GM12878 (cell line): ENCODE results near the gene RUNX3.

ENCODE experiments used
- CBX5 ChIP-seq: sonication (generic); IDR thresholded peaks from 2 replicates; pipeline ENCODE4 v1.6.1; 2016; ENCODE audit warnings: low read depth, moderate library complexity, mild to moderate bottlenecking, inconsistent platforms
- CEBPB ChIP-seq, 2 experiments: fragments of 150-350 bp in 1 of 2; IDR thresholded peaks; 2 replicates each; pipeline ENCODE4 v1.6.1; 2012 to 2014; ENCODE audit warnings: low read depth in 2 of 2, low read length in 2 of 2, borderline replicate concordance in 1 of 2, inconsistent platforms in 1 of 2
- POLR2AphosphoS5 ChIP-seq: IDR thresholded peaks from 2 replicates; pipeline ENCODE4 v1.6.1; 2011; ENCODE audit warnings: mild to moderate bottlenecking, low read length, inconsistent platforms
- SRF ChIP-seq, 2 experiments: IDR thresholded peaks; 2 replicates each; pipeline ENCODE4 v1.6.1; 2011; ENCODE audit warnings: low read depth in 2 of 2, low read length in 2 of 2, mild to moderate bottlenecking in 1 of 2, moderate library complexity in 1 of 2
- TF ChIP-seq, protein P1 (sequence below): IDR thresholded peaks from 2 replicates; pipeline ENCODE4 v1.6.1; 2011; ENCODE audit warnings: low read depth, low read length, improper control_type of control experiment, borderline replicate concordance
- TF ChIP-seq, protein P2 (sequence below), 3 experiments: IDR thresholded peaks in 2 of 3; conservative IDR thresholded peaks in 1 of 3; 2 replicates each; pipeline ENCODE4 v1.5.1; 2011; ENCODE audit warnings: low read depth in 3 of 3, low read length in 3 of 3, mild to moderate bottlenecking in 3 of 3, control low read depth in 2 of 3, moderate library complexity in 2 of 3, inconsistent platforms in 1 of 3, mixed read lengths in 1 of 3; ENCODE audit not compliant: control insufficient read depth in 2 of 3, insufficient read depth in 1 of 3; ENCODE audit errors: extremely low read depth in 1 of 3

DNA sequence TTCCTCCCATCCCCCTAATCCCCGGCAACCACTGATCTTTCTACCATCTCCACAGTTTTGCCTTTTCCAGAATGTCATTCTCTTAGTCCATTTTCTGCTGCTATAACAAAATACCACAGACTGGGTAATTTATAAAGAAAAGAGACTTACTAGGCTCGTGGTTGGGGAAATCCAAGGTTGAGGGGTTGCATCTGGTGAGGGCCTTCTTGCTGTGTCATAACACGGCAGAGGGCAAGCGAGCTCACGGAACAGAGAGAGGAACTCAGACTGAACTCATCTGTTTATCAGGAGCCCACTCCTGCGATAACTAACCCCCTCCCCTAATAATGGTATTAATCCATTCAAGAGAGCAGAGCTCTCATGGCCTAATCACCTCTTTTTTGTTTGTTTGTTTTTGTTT, 52.0 kb downstream of the RUNX3 start:
- TF ChIP-seq CEBPB (IDR thresholded peaks at IDR 0.05; ENCODE audit: borderline replicate concordance in 1 of 2, low read depth in 2 of 2, low read length in 2 of 2) (no peak), POLR2AphosphoS5 (no peak), SRF (IDR thresholded peaks at IDR 0.05; ENCODE audit: low read depth in 2 of 2, low read length in 2 of 2) (no peak), CBX5 (no peak)
- TF ChIP-seq, protein P1, sequence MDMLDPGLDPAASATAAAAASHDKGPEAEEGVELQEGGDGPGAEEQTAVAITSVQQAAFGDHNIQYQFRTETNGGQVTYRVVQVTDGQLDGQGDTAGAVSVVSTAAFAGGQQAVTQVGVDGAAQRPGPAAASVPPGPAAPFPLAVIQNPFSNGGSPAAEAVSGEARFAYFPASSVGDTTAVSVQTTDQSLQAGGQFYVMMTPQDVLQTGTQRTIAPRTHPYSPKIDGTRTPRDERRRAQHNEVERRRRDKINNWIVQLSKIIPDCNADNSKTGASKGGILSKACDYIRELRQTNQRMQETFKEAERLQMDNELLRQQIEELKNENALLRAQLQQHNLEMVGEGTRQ: no peak
- TF ChIP-seq, protein P2, sequence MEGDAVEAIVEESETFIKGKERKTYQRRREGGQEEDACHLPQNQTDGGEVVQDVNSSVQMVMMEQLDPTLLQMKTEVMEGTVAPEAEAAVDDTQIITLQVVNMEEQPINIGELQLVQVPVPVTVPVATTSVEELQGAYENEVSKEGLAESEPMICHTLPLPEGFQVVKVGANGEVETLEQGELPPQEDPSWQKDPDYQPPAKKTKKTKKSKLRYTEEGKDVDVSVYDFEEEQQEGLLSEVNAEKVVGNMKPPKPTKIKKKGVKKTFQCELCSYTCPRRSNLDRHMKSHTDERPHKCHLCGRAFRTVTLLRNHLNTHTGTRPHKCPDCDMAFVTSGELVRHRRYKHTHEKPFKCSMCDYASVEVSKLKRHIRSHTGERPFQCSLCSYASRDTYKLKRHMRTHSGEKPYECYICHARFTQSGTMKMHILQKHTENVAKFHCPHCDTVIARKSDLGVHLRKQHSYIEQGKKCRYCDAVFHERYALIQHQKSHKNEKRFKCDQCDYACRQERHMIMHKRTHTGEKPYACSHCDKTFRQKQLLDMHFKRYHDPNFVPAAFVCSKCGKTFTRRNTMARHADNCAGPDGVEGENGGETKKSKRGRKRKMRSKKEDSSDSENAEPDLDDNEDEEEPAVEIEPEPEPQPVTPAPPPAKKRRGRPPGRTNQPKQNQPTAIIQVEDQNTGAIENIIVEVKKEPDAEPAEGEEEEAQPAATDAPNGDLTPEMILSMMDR (IDR thresholded peaks at IDR 0.05 in 2 of 3, conservative IDR thresholded peaks at IDR 0.05 in 1 of 3; ENCODE audit: control insufficient read depth in 2 of 3, extremely low read depth in 1 of 3, insufficient read depth in 1 of 3, low read depth in 3 of 3, low read length in 3 of 3): no peak
